Islet of Langerhans (tissue), 1 donor: Measurements from ENCODE around the gene S1PR4.
"Not testable (repeated sequence)": the region's sequence is repeated elsewhere in the genome, so short reads cannot be mapped to it uniquely, and the experiment has no call there.

Experiments used
- FAIRE-seq: peaks from one replicate; lab custom pipeline; 2011; peaks lifted over from hg19 to GRCh38; lab: Jason Lieb, UNC

The S1PR4 gene

GRCh38 chr19:3196064-3196932 lies 17.7 kb downstream of the S1PR4 start:
- FAIRE-seq: no peak

GRCh38 chr19:3196933-3197205 lies 18.3 kb downstream of the S1PR4 start:
- FAIRE-seq: no peak

DNA sequence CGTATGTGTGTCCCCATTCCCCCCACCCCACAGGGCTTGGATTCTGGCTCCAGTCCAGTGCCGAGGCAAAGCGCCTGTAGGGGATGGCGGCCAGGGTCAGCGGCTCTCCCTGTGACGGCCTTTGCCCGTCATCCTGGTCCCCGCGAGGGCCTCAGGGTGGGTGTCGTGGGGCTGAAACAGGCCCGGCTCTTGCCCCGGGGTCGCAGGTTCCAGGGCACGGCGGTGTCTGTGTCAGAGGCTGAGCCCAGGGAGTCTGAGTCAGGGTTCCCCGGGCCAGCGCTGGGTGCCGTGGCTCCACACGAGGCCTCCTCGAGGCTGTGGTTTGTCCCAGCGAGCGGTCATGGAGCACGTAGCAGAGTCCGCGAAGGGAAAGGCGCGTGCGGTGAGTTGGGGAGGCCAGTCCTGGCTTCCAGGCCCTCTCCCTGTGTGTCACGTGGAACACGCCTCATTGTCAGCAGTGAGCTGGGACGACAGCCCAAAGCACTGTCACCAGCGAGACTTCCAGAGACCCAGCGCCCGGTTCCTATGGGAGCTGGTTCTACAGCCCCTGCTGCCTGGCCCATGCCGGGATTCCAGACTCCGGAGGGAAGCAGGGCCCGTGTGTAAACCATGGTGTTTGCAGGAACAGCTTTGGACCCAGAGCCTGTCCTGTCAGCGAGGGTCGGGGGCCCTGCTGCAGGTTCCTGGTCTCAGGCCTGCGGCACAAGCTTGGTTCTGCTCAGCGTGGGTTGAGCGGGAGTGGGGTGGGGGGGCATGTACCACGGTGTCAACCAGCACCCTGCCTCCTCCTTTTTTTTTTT lies 20.5 kb downstream of the S1PR4 start:
- no peak for FAIRE-seq

GRCh38 chr19:3201072-3201700 lies 22.6 kb downstream of the S1PR4 start:
- no peak for FAIRE-seq

DNA sequence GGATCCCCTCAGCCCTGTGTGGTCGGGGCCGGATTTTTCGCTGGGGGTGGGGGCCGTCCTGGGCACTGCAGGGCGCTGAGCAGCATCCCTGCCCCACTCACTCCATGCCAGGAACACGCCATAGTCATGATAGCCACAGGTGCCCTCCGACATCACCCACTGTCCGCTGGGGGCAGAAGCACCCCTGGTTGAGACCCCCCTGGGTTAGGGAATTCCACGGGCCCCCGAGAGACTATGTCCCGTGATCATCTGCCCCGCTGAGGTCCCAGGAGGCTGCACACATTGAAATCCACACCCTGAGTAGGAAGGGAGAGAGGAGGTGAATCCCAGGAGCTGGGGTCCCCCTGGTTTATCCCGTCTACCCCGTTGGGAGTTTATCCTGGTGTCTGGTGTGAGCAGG lies 23.3 kb downstream of the S1PR4 start:
- FAIRE-seq: no peak

- FAIRE-seq: no peak
Observed at GRCh38 chr19:3202346-3202745, 23.8 kb downstream of the S1PR4 start.

- FAIRE-seq: not testable (repeated sequence)
Observed at GRCh38 chr19:3202895-3203294, 24.3 kb downstream of the S1PR4 start.

- no peak for FAIRE-seq
Observed at GRCh38 chr19:3203805-3204645, 25.5 kb downstream of the S1PR4 start.

DNA sequence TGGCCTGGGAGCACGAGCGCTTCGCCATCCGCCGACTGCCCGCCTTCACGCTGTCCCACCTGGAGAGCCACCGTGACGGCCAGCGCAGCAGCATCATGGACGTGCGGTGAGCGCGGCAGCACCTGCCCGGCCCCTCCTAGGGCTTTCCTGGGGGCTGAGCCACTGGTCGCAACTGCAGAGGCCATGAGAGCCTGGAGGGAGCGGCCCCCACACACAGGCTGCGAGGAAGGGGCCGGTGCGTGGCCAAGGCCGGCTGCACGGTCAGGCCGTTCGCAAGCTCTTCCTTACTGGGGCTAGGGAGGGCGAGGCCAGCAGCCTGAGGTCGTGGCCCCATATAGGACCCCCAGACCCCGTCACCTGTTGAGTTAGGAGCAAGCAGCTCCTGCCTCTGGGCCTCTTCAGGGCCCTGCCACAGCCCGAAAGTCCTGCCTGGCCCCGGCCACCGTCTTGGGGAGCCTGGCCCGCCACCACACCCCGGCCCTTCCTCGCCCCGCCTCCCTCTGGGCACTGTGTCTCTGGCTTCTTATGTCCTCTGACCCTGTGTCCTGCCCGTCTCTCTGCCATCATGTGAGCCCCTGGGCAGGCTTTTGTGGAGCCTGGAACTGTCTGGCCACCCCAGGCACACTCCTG lies 26.2 kb downstream of the S1PR4 start:
- no peak for FAIRE-seq

DNA sequence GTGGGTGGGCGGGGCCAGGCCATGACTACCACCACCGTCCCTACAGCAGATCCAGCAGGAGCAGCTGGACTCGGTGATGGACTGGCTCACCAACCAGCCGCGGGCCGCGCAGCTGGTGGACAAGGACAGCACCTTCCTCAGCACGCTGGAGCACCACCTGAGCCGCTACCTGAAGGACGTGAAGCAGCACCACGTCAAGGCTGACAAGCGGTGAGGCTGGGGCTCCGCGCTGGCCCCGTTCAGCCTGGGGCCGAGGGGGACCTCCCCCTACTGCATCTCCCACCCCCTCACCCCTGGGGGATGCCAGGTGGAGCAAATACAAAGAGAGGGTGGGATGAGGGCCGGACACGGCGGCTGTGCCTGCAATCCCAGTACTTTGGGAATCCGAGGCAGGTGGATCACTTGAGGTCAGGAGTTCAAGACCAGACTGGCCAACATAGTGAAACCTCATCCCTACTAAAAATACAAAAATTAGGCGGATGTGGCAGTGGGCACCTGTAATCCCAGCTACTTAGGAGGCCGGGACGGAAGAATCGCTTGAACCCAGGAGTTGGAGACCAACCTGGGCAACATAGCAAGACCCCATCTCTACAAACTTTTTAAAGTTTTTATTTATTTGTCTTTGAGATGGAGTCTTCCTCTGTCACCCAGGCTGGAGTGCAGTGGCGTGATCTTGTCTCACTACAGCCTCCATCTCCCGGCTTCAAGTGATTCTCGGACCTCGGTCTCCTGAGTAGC lies 27.8 kb downstream of the S1PR4 start:
- no peak for FAIRE-seq

DNA sequence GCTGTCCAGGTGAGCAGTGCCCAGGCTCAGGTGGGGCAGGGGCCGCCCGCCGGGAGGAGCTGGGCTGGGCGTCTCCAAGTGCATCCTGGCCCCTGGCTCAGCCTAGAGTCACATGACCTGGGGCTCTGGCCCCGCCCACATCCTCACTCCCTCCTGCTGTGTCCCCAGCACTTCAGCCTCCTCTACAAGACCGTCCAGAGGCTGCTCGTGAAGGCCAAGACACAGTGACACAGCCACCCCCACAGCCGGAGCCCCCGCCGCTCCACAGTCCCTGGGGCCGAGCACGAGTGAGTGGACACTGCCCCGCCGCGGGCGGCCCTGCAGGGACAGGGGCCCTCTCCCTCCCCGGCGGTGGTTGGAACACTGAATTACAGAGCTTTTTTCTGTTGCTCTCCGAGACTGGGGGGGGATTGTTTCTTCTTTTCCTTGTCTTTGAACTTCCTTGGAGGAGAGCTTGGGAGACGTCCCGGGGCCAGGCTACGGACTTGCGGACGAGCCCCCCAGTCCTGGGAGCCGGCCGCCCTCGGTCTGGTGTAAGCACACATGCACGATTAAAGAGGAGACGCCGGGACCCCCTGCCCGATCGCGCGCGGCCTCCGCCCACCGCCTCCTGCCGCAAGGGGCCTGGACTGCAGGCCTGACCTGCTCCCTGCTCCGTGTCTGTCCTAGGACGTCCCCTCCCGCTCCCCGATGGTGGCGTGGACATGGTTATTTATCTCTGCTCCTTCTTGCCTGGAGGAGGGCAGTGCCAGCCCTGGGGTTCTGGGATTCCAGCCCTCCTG lies 29.1 kb downstream of the S1PR4 start:
- FAIRE-seq: no peak

- FAIRE-seq: no peak
Observed at GRCh38 chr19:3208317-3209207, 30.0 kb downstream of the S1PR4 start.

DNA sequence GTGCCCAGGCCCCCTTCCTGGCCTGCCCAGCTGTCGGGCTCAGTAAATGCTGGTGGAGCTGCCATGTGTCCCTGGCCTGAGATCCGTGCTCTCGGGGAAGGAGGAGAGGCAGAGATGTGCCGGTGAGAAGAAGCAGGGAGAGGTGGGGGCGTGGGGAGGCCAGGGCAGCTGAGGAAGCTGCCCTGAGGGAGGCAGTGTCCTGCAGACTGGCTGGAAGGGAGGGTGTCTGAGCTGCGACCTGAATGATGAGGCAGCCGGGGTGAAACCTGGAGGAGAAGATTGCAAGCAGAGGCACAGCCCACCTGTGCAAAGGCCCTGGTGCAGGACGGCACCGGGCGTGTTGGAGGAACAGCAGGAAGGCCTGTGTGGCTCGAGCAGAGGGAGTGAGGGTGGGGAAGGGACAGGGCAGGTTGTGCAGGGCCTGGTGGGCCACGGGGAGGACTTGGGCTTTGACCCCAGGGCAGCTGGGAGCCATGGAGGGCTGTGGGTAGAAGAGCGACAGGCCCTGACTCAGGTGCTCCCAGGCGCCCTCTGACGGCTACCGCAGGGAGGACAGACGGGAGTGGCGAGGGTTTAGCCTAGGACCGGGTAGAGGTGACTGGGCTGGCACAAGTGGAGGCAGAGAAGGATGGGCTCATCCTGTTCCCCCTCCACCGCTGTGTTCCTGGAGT lies 31.9 kb downstream of the S1PR4 start:
- no peak for FAIRE-seq

- no peak for FAIRE-seq
Observed at GRCh38 chr19:3211191-3211590, 32.6 kb downstream of the S1PR4 start.

DNA sequence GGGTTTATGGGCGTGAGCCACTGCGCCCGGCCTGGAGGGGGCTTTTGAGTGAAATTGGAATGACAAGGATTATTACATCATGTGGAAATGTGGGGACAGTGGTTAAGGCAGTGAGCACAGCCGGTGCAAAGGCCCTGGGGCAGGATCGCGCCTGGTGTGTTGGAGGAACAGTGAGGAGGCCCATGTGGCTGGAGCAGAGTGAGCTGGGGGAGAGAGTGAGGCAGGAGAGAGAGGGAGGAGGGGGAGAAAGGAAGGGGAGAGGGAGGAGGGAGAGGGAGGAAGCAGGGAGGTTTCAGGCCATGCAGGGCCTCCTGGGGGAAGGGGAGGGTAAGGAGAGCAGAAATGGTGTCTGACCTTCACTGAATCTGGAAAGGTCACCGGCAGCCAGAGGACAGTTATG lies 34.6 kb downstream of the S1PR4 start:
- FAIRE-seq: no peak

GRCh38 chr19:3216874-3217273 lies 38.3 kb downstream of the S1PR4 start:
- FAIRE-seq: no peak

GRCh38 chr19:3220576-3220975 lies 42.0 kb downstream of the S1PR4 start:
- FAIRE-seq: no peak

GRCh38 chr19:3221576-3221975 lies 43.0 kb downstream of the S1PR4 start:
- not testable (repeated sequence) for FAIRE-seq

GRCh38 chr19:3222709-3223108 lies 44.1 kb downstream of the S1PR4 start:
- no peak for FAIRE-seq
